C4-2B (cell line): ENCODE results near the gene UBALD1.
"Not testable (repeated sequence)": the region's sequence is repeated elsewhere in the genome, so short reads cannot be mapped to it uniquely, and the experiment has no call there.

ENCODE experiments used
- CTCF ChIP-seq: fragments of 450-650 bp; conservative IDR thresholded peaks from 2 replicates; pipeline ENCODE4 v1.5.1; 2017; ENCODE audit warnings: mild to moderate bottlenecking
- ZFX ChIP-seq: fragments of 450-650 bp; IDR thresholded peaks from 2 replicates; pipeline ENCODE4 v1.6.1; 2017

GRCh38 chr16:4650443-4651074, 35.9 kb upstream of the UBALD1 start:
- peak; percentile 94 for TF ChIP-seq CTCF
- TF ChIP-seq ZFX = not testable (repeated sequence)
